ENCODE results near the gene PRKRIP1.
"Not testable (repeated sequence)": the region's sequence is repeated elsewhere in the genome, so short reads cannot be mapped to it uniquely, and the experiment has no call there.

The PRKRIP1 gene

DNA sequence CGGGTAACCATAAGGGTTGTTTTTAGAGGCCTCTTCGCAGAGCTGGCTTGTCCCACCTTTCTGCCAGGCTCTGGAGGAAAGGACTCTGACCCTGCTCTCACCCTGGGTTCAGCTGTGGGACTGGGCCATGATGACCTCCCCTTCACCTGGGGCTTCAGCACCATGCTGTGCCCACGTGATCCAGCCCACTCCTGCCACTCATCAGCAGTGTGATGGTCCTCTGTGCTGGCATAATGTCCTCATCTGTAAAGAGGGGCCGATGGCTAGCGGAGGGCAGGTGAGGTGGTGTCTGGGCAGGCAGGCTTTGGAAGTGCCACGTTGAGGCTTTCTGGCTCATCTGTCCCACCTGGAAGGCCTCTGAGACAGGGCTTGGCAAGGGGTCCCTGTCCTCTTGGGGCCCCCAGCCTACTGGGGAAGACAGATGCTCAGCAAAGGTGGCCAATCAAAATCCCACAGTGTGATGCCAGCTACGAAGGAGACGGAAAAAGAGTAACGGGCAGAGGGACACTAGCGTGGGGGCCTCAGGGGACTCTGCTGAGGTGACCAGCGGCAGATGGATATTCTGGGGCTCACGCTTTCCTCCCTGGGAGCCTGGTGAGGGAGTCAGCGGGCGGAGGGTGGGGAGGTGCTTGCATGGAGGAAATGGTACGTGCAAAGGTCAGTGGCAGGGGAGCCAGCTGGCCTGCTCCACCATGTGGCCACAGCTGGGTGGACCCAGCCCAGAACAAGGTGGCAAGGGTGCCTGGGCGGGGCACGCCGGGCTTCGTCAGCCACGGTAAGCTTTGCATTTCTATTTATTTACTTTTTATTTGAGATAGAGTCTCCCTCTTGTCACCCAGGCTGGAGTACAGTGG is 74.0 kb downstream of the PRKRIP1 start:
- Histone ChIP-seq H3K27ac (no peak overlapping the region), H3K9me3 (ENCODE audit: severe bottlenecking) (no peaks in the 10 kb centered on the region), H3K36me3 (peaks cover 51% of the 10 kb centered on the region), H3K27me3 (ENCODE audit: insufficient read depth, low read depth, severe bottlenecking) (no peaks in the 10 kb centered on the region), H3K4me3 (ENCODE audit: low read depth, low read length) (no peak overlapping the region)
- no peak for TF ChIP-seq CTCF (IDR thresholded peaks at IDR 0.05; ENCODE audit: low read depth, low read length)
- peak; percentile 7 for DNase-seq

DNA sequence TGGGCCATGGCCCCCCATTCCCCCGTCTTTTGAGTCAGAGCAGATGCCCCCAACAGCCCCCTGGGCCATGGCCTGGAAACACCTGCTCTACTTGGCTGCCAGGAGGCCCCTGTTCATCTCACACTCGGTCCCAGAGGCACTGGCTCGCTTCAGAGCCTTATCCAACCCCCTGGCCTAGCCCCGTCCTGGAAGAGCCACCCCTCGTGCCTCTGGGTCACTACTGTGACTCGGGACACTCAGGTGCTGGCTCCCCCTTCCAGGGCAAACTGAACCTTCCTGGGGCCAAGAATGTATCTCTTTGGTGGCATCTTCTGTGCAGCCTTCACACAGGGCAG is 75.6 kb downstream of the PRKRIP1 start:
- Histone ChIP-seq H3K36me3 (peaks cover 47% of the 10 kb centered on the region), H3K9me3 (ENCODE audit: severe bottlenecking) (no peaks in the 10 kb centered on the region)
- TF ChIP-seq CTCF (IDR thresholded peaks at IDR 0.05; ENCODE audit: low read depth, low read length), result no peak

GRCh38 chr7:102472126-102473041 is 76.2 kb downstream of the PRKRIP1 start:
- Histone ChIP-seq H3K9me3 (ENCODE audit: severe bottlenecking) (no peaks in the 10 kb centered on the region), H3K36me3 (peaks cover 45% of the 10 kb centered on the region), H3K27ac (no peak overlapping the region), H3K27me3 (ENCODE audit: insufficient read depth, low read depth, severe bottlenecking) (no peaks in the 10 kb centered on the region), H3K4me3 (ENCODE audit: low read depth, low read length) (no peak overlapping the region)
- peak; percentile 17 for DNase-seq
- no peak for TF ChIP-seq CTCF (IDR thresholded peaks at IDR 0.05; ENCODE audit: low read depth, low read length)

More for the DNA sequence above, 75.6 kb downstream of the PRKRIP1 start:
- DNase-seq, result no peak
- Histone ChIP-seq H3K27me3 (ENCODE audit: insufficient read depth, low read depth, severe bottlenecking) (no peaks in the 10 kb centered on the region), H3K27ac (no peak overlapping the region), H3K4me3 (ENCODE audit: low read depth, low read length) (no peak overlapping the region)

GRCh38 chr7:102473271-102473991 is 77.3 kb downstream of the PRKRIP1 start:
- Histone ChIP-seq H3K36me3 (peaks cover 39% of the 10 kb centered on the region), H3K4me3 (ENCODE audit: low read depth, low read length) (no peak overlapping the region), H3K27me3 (ENCODE audit: insufficient read depth, low read depth, severe bottlenecking) (no peaks in the 10 kb centered on the region), H3K9me3 (ENCODE audit: severe bottlenecking) (no peaks in the 10 kb centered on the region), H3K27ac (no peak overlapping the region)
- DNase-seq, result peak; percentile 6
- TF ChIP-seq CTCF (IDR thresholded peaks at IDR 0.05; ENCODE audit: low read depth, low read length), result no peak

DNA sequence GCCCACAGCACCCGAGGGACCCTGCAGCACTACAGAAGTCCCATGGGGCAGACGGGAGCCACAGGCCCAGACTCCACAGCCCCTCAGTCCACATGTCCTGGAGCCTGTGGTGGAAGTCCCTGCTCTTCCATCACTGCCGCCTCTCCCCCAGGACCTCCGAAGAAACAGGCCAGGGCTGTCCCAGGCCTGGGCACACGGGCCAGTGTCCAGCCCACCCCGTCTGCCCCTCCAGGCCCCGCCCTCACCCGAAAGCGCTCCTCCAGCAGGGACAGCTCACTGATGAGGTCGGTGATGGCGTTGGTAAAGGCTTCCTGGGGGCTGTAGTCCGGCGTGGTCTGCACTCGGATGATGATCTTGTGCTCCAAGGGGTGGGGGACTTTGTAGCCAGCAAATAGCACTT is 78.0 kb downstream of the PRKRIP1 start:
- not testable (repeated sequence) for H3K27ac ChIP-seq; H3K9me3 ChIP-seq (ENCODE audit: severe bottlenecking); H3K4me3 ChIP-seq (ENCODE audit: low read depth, low read length); H3K27me3 ChIP-seq (ENCODE audit: insufficient read depth, low read depth, severe bottlenecking)
- H3K36me3 ChIP-seq, result peaks cover 36% of the 10 kb centered on the region
- peak; percentile 2 for DNase-seq

DNA sequence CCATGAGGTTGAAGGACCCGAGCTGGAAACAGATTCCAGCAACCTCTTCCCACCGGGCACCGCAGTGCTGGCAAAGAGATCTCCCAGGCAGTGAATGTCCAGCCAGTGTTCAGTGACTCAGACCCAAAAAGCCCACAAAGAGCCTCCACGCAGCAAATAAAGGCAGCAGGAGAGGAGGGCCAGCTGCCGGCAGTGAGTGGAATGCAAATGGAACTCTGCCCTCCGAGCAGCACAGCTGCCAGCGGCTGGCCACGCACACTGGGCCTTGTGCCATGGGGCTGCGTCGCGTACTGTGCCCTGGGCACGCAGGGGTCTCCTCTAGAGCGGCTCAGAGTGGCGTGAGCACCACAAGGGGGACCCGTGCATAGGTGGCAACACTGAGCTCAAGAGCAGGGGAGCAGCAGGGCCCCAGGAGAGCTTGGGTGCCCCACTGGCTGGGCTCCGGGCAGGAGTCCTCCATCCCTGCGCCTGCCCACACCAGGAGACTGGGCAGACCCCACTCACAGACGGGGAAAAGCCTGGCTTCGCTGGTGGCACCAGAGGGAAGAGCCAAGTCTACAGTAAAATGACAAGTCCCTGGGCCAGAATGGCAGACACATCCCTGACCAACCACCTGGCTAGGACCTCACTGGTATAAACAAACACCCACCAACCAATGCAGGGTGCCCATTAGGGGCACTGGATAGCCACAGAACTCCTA is 78.7 kb downstream of the PRKRIP1 start:
- not testable (repeated sequence) for H3K27ac ChIP-seq; H3K9me3 ChIP-seq (ENCODE audit: severe bottlenecking); H3K4me3 ChIP-seq (ENCODE audit: low read depth, low read length); H3K27me3 ChIP-seq (ENCODE audit: insufficient read depth, low read depth, severe bottlenecking)
- peak; percentile 1 for DNase-seq
- peaks cover 30% of the 10 kb centered on the region for H3K36me3 ChIP-seq
